Lower lobe of right lung (tissue), 2 donors: Measurements from ENCODE around the gene ZBED4. TPM values are rescaled to one million over a fixed set of nuclear protein-coding genes. Genes with fewer than 3 reads are reported as not detected.

Source experiments
- ATAC-seq, 2 donors: fragments of 200-7000 bp; cut with Tn5 transposase; one replicate each; pipeline ENCODE4 v1.9.1; 2020 to 2022; ENCODE audit warnings: mild to moderate bottlenecking in 2 of 2, moderate library complexity in 2 of 2
- DNase-seq: peaks from one replicate; pipeline ENCODE4 v3.0.0-alpha.2; 2020
- H3K27ac ChIP-seq: fragments of 200-600 bp; one replicate; pipeline ENCODE4 v1.8.0; 2022
- H3K27me3 ChIP-seq: fragments of 200-600 bp; one replicate; pipeline ENCODE4 v1.8.0; 2022; ENCODE audit warnings: low read depth
- H3K36me3 ChIP-seq: fragments of 200-600 bp; one replicate; pipeline ENCODE4 v1.8.0; 2022; ENCODE audit warnings: mild to moderate bottlenecking
- H3K4me1 ChIP-seq: fragments of 200-600 bp; one replicate; pipeline ENCODE4 v1.8.0; 2022
- H3K4me3 ChIP-seq: fragments of 200-600 bp; one replicate; pipeline ENCODE4 v1.8.0; 2022; ENCODE audit warnings: mild to moderate bottlenecking
- H3K9me3 ChIP-seq: fragments of 200-600 bp; one replicate; pipeline ENCODE4 v1.8.0; 2022
- intact Hi-C: fragments of 100-400 bp; cut with DNase I; formaldehyde crosslinking; loops from one replicate; pipeline ENCODE4 v1.11.0; 2022
- total RNA-seq: library from RNA; stranded (reverse); fragmentation: NEBNext Ultra II Directional; extraction: Animal tissue kit (Norgen Biotek cat#: 25700); gene quantifications from one replicate; pipeline ENCODE4 v1.2.1, GENCODE V29; 2021
- TF ChIP-seq, protein P1 (sequence below): fragments of 200-600 bp; IDR thresholded peaks from one replicate; pipeline ENCODE4 v1.8.0; 2022; ENCODE audit warnings: antibody characterized with exemption, mild to moderate bottlenecking
- donor health status: DM: no; HTN: yes; CAD: no; lungs with severe emphysema.

ZBED4 gene
- total RNA-seq, 1 donor from 2014 or later = 12.7 TPM

DNA sequence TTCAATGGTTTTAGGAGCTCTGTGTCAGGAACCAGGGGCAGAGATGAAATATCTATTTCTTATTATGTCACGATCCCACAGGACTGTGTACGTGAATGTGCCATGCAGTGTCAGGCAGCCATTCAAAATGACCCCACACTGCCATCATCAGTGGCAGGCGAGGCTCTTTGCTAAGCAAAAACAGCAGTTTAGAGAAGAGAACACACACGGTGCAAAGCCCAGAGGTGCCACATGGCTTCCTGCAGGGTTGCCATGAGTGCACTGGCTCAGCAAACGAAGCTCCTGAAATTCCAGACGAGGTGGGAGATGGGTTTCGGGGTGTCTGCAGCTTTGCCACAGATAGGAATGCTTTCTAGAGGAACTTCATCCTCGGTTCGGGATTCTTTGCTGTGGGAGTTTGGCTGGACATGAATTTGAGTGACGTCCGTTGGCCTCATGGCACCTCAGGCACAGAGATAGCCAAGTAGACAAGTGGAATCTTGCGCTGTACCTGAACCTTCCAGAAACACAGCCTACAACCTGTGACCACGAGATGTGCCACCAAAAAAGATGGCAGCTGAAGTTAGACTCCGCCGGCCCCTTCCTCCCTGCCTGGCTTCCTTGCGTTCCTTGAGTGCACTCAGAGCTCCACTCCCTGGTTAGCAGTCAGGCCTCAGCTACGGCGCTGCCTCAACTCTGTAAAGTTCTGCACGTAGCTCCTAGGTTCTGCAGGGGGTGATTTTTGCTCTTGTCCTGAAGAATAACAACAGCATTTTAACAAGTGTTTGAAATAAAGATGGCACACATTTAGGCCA, 7.8 kb upstream of the ZBED4 start:
- no peak for DNase-seq
- Histone ChIP-seq H3K9me3 (no peaks in the 10 kb centered on the region), H3K27me3 (peaks cover 35% of the 10 kb centered on the region), H3K27ac (no peak overlapping the region), H3K4me1 (peaks cover 21% of the 10 kb centered on the region), H3K36me3 (no peaks in the 10 kb centered on the region), H3K4me3 (no peak overlapping the region)
- intact Hi-C loops = no loop called here
- ATAC-seq = no peak
- TF ChIP-seq, protein P1, sequence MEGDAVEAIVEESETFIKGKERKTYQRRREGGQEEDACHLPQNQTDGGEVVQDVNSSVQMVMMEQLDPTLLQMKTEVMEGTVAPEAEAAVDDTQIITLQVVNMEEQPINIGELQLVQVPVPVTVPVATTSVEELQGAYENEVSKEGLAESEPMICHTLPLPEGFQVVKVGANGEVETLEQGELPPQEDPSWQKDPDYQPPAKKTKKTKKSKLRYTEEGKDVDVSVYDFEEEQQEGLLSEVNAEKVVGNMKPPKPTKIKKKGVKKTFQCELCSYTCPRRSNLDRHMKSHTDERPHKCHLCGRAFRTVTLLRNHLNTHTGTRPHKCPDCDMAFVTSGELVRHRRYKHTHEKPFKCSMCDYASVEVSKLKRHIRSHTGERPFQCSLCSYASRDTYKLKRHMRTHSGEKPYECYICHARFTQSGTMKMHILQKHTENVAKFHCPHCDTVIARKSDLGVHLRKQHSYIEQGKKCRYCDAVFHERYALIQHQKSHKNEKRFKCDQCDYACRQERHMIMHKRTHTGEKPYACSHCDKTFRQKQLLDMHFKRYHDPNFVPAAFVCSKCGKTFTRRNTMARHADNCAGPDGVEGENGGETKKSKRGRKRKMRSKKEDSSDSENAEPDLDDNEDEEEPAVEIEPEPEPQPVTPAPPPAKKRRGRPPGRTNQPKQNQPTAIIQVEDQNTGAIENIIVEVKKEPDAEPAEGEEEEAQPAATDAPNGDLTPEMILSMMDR = no peak

DNA sequence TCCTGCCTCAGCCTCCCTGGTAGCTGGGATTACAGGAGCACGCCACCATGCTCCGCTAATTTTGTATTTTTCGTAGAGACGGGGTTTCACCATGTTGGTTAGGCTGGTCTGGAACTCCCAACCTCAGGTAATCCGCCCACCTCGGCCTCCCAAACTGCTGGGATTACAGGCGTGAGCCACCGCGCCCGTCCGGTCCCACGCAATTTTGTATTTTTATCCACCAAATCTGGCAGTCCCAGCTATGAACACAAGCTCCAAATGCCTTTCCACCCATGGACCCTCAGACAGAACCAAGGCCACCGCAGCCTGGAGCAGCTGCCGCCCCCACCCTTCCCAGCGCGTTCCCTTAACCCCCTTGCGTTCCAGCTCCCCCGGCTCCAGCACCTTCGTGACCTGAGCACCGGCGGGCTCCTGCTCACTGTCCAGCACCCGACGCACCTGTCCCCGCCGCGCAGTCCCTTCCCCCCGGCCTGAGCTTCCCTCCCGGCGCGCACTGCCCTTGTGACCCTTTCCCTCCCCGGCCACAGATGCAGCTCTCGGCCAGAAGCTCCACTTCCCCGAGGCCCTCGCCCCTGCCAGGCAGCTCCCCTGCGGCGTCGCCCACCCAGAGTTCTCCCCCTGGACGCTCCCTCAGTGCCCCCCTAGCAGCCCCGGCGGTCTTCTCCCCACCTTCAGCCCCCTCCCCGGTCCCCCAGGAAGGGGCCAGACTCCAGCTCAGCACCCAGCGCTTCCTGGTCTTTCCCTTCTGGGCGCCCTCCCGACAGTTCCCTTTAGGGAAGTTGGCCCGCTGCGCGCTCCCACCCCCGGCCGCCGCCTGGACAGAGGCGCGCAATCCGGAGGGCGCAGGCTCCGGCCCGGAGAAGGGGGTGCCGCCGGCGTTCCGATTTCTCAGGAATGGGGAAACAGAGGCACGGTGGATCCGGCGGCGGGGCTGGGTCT, 5.6 kb upstream of the ZBED4 start:
- DNase-seq (peak; percentile 77), ATAC-seq (peak; percentile 42 to 47)
- H3K4me1 ChIP-seq = peaks cover 27% of the 10 kb centered on the region
- no peaks in the 10 kb centered on the region for H3K9me3 ChIP-seq
- TF ChIP-seq, protein P1 = no peak
- peak overlapping the region; percentile 59 for H3K4me3 ChIP-seq
- peak overlapping the region; percentile 62 for H3K27ac ChIP-seq
- no peaks in the 10 kb centered on the region for H3K36me3 ChIP-seq
- intact Hi-C loops = no loop called here
- peaks cover 35% of the 10 kb centered on the region for H3K27me3 ChIP-seq

DNA sequence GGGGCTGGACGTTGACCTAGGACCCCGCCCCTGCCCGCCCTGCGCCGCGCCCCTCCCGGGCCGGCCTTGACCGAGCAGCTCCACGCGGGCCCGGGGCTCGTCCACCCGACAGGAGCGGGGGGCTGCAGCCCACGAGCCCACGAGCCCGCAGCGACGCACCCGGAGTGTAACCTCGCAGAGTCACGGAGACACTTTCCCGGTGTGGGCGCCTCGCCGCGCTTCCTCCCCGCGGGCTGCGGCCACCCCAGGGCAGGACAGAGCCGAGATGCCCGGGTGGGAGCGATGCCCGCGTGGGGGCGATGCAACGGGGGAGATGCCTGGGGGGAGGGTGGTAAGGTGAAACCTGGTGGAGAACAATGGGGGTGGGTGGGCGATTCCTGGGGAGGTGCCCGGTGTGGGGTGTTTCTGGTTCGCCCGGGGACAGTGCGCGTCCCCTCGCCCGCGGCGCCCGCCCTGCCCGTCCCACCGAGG, 4.9 kb upstream of the ZBED4 start:
- no peaks in the 10 kb centered on the region for H3K9me3 ChIP-seq
- H3K27ac ChIP-seq = peak overlapping the region; percentile 62
- ATAC-seq (no peak), DNase-seq (no peak)
- intact Hi-C loops = no loop called here
- peak overlapping the region; percentile 59 for H3K4me3 ChIP-seq
- H3K27me3 ChIP-seq = peaks cover 35% of the 10 kb centered on the region
- H3K36me3 ChIP-seq = no peaks in the 10 kb centered on the region
- TF ChIP-seq, protein P1 = no peak
- H3K4me1 ChIP-seq = peaks cover 27% of the 10 kb centered on the region

DNA sequence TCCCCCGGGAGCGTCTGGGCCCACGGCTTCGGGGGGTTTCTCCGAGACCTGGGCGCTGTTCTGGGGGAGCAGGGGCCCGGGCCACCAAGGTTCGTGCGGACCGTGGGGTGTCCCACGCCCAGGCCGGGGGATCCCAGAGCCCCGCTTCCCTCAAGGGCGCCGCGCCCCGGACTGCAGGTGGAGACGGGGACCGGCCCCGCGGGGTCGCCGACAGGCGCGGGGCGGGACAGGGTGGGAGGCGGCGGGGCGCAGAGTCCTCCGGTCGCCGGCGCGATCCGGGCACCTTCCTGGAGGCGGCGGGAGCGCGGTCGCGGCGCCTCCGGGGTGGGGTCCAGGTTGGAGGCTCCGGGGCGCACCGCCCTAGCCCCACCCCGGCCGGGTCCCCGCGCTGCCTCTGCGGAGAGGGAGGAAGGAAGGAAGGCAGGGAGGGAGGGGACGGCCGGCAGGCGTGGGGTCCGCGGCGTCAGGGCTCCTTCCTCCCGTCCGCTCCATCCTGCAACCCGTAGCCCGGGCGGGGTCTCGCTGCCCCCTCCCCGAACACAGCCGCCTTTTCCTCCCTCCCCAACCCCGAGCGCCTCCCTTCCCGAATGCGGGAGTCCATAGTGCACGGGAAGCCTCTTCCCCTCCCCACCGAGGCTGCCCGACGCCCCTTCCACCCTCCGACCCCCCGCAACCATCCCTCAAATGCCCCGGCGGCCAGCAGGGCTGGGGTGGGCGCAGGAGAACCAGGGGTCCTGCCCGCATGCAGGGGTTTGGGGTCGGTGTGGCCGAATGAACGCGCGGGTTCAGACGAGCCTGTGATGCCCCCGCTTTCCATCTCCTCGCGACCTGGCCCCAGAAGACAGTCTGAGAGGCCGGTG, 4.3 kb upstream of the ZBED4 start:
- H3K4me3 ChIP-seq = peak overlapping the region; percentile 59
- H3K27me3 ChIP-seq = peaks cover 35% of the 10 kb centered on the region
- intact Hi-C loops = no loop called here
- DNase-seq (no peak), ATAC-seq (no peak)
- peaks cover 27% of the 10 kb centered on the region for H3K4me1 ChIP-seq
- TF ChIP-seq, protein P1 = no peak
- H3K36me3 ChIP-seq = no peaks in the 10 kb centered on the region
- no peak overlapping the region for H3K27ac ChIP-seq
- H3K9me3 ChIP-seq = no peaks in the 10 kb centered on the region
